Smooth muscle cell (in vitro differentiated cells): ENCODE results near the gene FAM170B. TPM values are rescaled to one million over a fixed set of nuclear protein-coding genes. Genes with fewer than 3 reads are reported as not detected.

Experiments
- DNase-seq: peaks from one replicate; lab custom pipeline; 2025; ENCODE audit not compliant: unreplicated experiment; lab: John Stamatoyannopoulos, UW
- H2AFZ ChIP-seq: fragments of 200-600 bp; sonication (generic); 2 replicates; pipeline ENCODE4 v1.6.0; 2016; ENCODE audit warnings: antibody characterized with exemption, low read depth, mild to moderate bottlenecking
- H3F3A ChIP-seq: fragments of 200-600 bp; sonication (generic); 2 replicates; pipeline ENCODE4 v1.6.0; 2017; ENCODE audit warnings: antibody characterized with exemption, low read depth
- H3K27ac ChIP-seq: fragments of 200-600 bp; sonication (generic); 2 replicates; pipeline ENCODE4 v1.5.1; 2016; ENCODE audit warnings: low read depth, mild to moderate bottlenecking
- H3K27me3 ChIP-seq: fragments of 200-600 bp; sonication (generic); 2 replicates; pipeline ENCODE4 v1.6.1; 2016; ENCODE audit warnings: low read depth, mild to moderate bottlenecking
- H3K36me3 ChIP-seq: fragments of 200-600 bp; sonication (generic); 2 replicates; pipeline ENCODE4 v1.5.1; 2016; ENCODE audit warnings: low read depth
- H3K4me1 ChIP-seq: fragments of 200-600 bp; sonication (generic); 2 replicates; pipeline ENCODE4 v1.5.1; 2016; ENCODE audit warnings: low read depth
- H3K4me2 ChIP-seq: fragments of 200-600 bp; sonication (generic); 2 replicates; pipeline ENCODE4 v1.6.0; 2016; ENCODE audit warnings: mild to moderate bottlenecking
- H3K4me3 ChIP-seq: fragments of 200-600 bp; sonication (generic); 2 replicates; pipeline ENCODE4 v1.5.1; 2016; ENCODE audit warnings: mild to moderate bottlenecking
- H3K79me2 ChIP-seq: fragments of 200-600 bp; sonication (generic); 2 replicates; pipeline ENCODE4 v1.6.0; 2016; ENCODE audit warnings: low read depth, mild to moderate bottlenecking
- H3K9ac ChIP-seq: fragments of 200-600 bp; sonication (generic); 2 replicates; pipeline ENCODE4 v1.6.0; 2016; ENCODE audit warnings: low read depth
- H3K9me3 ChIP-seq: fragments of 200-600 bp; sonication (generic); replicated peaks from 2 replicates; pipeline ENCODE4 v1.5.1; 2016; ENCODE audit warnings: low read depth
- H4K20me1 ChIP-seq: fragments of 200-600 bp; sonication (generic); 2 replicates; pipeline ENCODE4 v1.6.0; 2016; ENCODE audit warnings: low read depth
- WGBS: methylation state at CpG from one replicate; pipeline ENCODE4 v1.1.7; 2016; ENCODE audit warnings: low lambda C conversion rate; 5-methylcytosine and 5-hydroxymethylcytosine counted together
- polyA plus RNA-seq: library from polyadenylated mRNA; unstranded; fragments of >200 nt; fragmentation: Nextera tagmentation; extraction: Ambion mirVana; gene quantifications from 2 replicates; pipeline ENCODE4 v1.2.1, GENCODE V29; 2016
- total RNA-seq: library from RNA; depleted of rRNA; stranded (reverse); fragments of >200 nt; gene quantifications from 2 replicates; pipeline ENCODE4 v1.2.3, GENCODE V29; 2014
- TF ChIP-seq, protein P1 (sequence below): fragments of 200-600 bp; sonication (generic); IDR thresholded peaks from 2 replicates; pipeline ENCODE4 v1.5.1; 2017; ENCODE audit warnings: borderline replicate concordance, mild to moderate bottlenecking, antibody characterized with exemption; ENCODE audit not compliant: insufficient read depth, poor library complexity, severe bottlenecking

Gene FAM170B
- total and polyA plus RNA-seq, 2 experiments from 2014 or later = not detected

- H3K27ac ChIP-seq = peak overlapping the region; percentile 78
- no peaks in the 10 kb centered on the region for H4K20me1 ChIP-seq
- H3F3A ChIP-seq = no peaks in the 10 kb centered on the region
- H3K4me2 ChIP-seq = peak overlapping the region; percentile 34
- H3K9me3 ChIP-seq = no peaks in the 10 kb centered on the region
- no peak for DNase-seq
- H3K27me3 ChIP-seq = no peaks in the 10 kb centered on the region
- no peak overlapping the region for H3K4me3 ChIP-seq
- no peaks in the 10 kb centered on the region for H3K36me3 ChIP-seq
- no peak overlapping the region for H2AFZ ChIP-seq
- H3K9ac ChIP-seq = peak overlapping the region; percentile 49
- no peaks in the 10 kb centered on the region for H3K4me1 ChIP-seq
- WGBS = 73% methylated on average over 9 of the region's 9 CpGs
- TF ChIP-seq, protein P1, sequence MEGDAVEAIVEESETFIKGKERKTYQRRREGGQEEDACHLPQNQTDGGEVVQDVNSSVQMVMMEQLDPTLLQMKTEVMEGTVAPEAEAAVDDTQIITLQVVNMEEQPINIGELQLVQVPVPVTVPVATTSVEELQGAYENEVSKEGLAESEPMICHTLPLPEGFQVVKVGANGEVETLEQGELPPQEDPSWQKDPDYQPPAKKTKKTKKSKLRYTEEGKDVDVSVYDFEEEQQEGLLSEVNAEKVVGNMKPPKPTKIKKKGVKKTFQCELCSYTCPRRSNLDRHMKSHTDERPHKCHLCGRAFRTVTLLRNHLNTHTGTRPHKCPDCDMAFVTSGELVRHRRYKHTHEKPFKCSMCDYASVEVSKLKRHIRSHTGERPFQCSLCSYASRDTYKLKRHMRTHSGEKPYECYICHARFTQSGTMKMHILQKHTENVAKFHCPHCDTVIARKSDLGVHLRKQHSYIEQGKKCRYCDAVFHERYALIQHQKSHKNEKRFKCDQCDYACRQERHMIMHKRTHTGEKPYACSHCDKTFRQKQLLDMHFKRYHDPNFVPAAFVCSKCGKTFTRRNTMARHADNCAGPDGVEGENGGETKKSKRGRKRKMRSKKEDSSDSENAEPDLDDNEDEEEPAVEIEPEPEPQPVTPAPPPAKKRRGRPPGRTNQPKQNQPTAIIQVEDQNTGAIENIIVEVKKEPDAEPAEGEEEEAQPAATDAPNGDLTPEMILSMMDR = no peak
- no peaks in the 10 kb centered on the region for H3K79me2 ChIP-seq
Observed at GRCh38 chr10:49135575-49136313, 1.9 kb upstream of the FAM170B start.

GRCh38 chr10:49134327-49134726 lies 506 bp upstream of the FAM170B start:
- TF ChIP-seq, protein P1 = no peak
- 85% methylated on average over 3 of the region's 3 CpGs for WGBS
- H3K4me1 ChIP-seq = no peaks in the 10 kb centered on the region
- no peak overlapping the region for H3K4me2 ChIP-seq
- H3K9ac ChIP-seq = no peak overlapping the region
- H2AFZ ChIP-seq = no peak overlapping the region
- no peaks in the 10 kb centered on the region for H3K9me3 ChIP-seq
- H3K36me3 ChIP-seq = no peaks in the 10 kb centered on the region
- H3K79me2 ChIP-seq = no peaks in the 10 kb centered on the region
- H3K27me3 ChIP-seq = no peaks in the 10 kb centered on the region
- H3F3A ChIP-seq = no peaks in the 10 kb centered on the region
- H3K27ac ChIP-seq = no peak overlapping the region
- DNase-seq = no peak
- H4K20me1 ChIP-seq = no peaks in the 10 kb centered on the region
- no peak overlapping the region for H3K4me3 ChIP-seq

DNA sequence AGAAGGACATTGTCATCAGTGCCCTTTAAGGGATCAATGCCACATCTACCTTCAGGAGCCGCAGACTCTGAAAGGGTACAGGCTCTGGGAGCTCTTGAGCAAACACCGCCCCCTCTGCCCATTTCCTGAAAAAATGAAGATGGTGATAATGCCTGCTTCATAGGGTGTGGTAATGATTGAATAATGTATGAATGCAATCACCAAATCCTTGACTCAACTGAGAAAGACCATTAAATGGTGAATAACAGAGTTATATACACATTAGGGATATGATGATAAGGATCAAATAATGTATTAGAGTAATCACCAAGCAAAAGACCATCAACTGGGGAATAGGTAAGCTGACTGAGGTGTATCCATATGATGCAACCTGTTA lies 1.5 kb downstream of the FAM170B start:
- Histone ChIP-seq H3K9me3 (no peaks in the 10 kb centered on the region), H3K79me2 (no peaks in the 10 kb centered on the region), H2AFZ (no peak overlapping the region), H3K36me3 (no peaks in the 10 kb centered on the region), H3K4me1 (no peaks in the 10 kb centered on the region), H3K9ac (no peak overlapping the region), H3K27ac (no peak overlapping the region), H3K27me3 (no peaks in the 10 kb centered on the region), H3F3A (no peaks in the 10 kb centered on the region), H3K4me3 (no peak overlapping the region), H4K20me1 (no peaks in the 10 kb centered on the region), H3K4me2 (no peak overlapping the region)
- TF ChIP-seq, protein P1 = no peak
- no peak for DNase-seq
- WGBS = 92% methylated on average over 2 of the region's 2 CpGs
